ENCODE measurements around the gene MRPL12. TPM values are rescaled to one million over a fixed set of nuclear protein-coding genes. Genes with fewer than 3 reads are reported as not detected.

The MRPL12 gene
- total and polyA plus RNA-seq, 2 of the 13 experiments (the other 11 are each of a cell fraction or from before 2014, with no cell fraction given): 39.1 to 94.1 TPM

GRCh38 chr17:81711814-81712467, 8.8 kb downstream of the MRPL12 start, which contains the start of gene SLC25A10 (continued):
- TF ChIP-seq KMT2A (CRISPR knock-in tag; IDR thresholded peaks at IDR 0.05) (peak; percentile 76), MTF2 (CRISPR knock-in tag; IDR thresholded peaks at IDR 0.05; ENCODE audit: borderline replicate concordance) (peak; percentile 81; the same call in 1 of the 2 replicates), MLXIP (CRISPR knock-in tag; IDR thresholded peaks at IDR 0.05; ENCODE audit: borderline replicate concordance) (peak; percentile 100), ZNF407 (CRISPR knock-in tag; IDR thresholded peaks at IDR 0.05; ENCODE audit: not compliant biosample characterization) (peak; percentile 96), SIX4 (CRISPR knock-in tag; IDR thresholded peaks at IDR 0.05) (peak; percentile 84), XRCC5 (optimal IDR thresholded peaks at IDR 0.05; ENCODE audit: low read length) (no peak), HBP1 (CRISPR knock-in tag; IDR thresholded peaks at IDR 0.05; ENCODE audit: low read depth) (peak; percentile 96), PREB (CRISPR knock-in tag; IDR thresholded peaks at IDR 0.05) (peak; percentile 91), TBP (CRISPR knock-in tag; IDR thresholded peaks at IDR 0.05) (0 out of 2 replicates have a peak, but pooled peaks have one; percentile 34)
- TF ChIP-seq, protein P1, sequence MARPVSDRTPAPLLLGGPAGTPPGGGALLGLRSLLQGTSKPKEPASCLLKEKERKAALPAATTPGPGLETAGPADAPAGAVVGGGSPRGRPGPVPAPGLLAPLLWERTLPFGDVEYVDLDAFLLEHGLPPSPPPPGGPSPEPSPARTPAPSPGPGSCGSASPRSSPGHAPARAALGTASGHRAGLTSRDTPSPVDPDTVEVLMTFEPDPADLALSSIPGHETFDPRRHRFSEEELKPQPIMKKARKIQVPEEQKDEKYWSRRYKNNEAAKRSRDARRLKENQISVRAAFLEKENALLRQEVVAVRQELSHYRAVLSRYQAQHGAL (CRISPR knock-in tag; IDR thresholded peaks at IDR 0.05; ENCODE audit: not compliant biosample characterization): peak; percentile 99
- TF ChIP-seq, protein P2, sequence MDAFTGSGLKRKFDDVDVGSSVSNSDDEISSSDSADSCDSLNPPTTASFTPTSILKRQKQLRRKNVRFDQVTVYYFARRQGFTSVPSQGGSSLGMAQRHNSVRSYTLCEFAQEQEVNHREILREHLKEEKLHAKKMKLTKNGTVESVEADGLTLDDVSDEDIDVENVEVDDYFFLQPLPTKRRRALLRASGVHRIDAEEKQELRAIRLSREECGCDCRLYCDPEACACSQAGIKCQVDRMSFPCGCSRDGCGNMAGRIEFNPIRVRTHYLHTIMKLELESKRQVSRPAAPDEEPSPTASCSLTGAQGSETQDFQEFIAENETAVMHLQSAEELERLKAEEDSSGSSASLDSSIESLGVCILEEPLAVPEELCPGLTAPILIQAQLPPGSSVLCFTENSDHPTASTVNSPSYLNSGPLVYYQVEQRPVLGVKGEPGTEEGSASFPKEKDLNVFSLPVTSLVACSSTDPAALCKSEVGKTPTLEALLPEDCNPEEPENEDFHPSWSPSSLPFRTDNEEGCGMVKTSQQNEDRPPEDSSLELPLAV (CRISPR knock-in tag; conservative IDR thresholded peaks at IDR 0.05; ENCODE audit: low read depth): peak; percentile 90

Data from HepG2 (cell line).